KBM-7 (cell line): ENCODE measurements around the gene PHIP.

Experiments
- DNase-seq: peaks from one replicate; pipeline ENCODE4 v3.0.0-alpha.2; 2015
- in situ Hi-C: fragments of 300-500 bp; cut with MboI; formaldehyde crosslinking; loops from 2 replicates; pipeline ENCODE4 v1.14.3; 2020; ENCODE audit warnings: low sequenced_read_pairs, low pct_unique_long_range_greater_than_20kb, mixed read lengths

Gene PHIP

GRCh38 chr6:79072640-79073181 is 5.3 kb downstream of the PHIP start:
- no peak for DNase-seq
- in situ Hi-C loops, result no loop called here

- DNase-seq, result no peak
- in situ Hi-C loops, result no loop called here
These were observed 6.5 kb downstream of the PHIP start for GRCh38 chr6:79071547-79071946.

DNA sequence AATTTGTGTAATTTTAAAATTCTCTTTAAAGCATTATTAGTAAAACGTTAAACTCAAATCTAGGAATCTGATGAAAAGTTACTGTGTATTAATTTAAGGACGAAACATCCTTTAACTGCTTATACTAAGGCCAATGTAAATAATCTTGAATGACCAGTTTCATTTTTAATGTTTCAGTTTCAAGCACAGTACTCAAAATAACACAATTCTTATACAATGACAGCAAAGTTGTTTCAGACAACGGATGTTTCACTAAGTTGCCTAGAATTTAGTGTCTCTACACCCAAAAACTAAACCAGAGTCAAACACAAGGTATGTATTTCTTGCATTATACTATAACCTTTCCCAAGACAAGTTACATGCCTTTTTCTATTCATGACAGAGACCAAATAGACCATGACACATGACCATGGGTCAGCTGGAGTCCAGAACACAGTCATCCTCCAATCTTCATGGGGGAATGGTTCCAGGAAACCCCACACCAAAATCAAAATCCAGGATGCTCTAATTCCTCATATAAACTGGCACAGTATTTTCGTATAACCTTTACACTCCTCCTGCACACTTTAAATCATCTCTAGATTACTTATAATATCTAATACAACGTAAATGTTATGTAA is 7.7 kb downstream of the PHIP start:
- DNase-seq, result no peak
- in situ Hi-C loops, result no loop called here

DNA sequence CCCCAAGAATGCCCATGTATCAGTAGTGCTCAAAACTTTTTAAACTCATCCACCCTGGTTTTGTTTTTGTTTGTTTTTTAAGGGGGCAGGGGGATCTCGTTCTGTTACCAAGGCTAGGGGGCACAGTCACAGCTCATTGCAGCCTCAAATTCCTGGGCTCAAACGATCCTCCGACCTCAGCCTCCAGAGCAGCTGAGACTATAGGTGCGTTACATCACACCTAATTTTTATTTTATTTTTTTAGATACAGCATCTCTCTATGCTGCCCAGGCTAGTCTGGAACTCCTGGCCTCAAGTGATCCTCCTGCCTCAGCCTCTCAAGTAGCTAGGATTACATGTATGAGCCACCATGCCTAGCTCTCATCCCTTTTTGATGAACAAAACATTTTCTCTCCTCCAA is 11.2 kb downstream of the PHIP start:
- DNase-seq, result no peak
- in situ Hi-C loops, result no loop called here

DNA sequence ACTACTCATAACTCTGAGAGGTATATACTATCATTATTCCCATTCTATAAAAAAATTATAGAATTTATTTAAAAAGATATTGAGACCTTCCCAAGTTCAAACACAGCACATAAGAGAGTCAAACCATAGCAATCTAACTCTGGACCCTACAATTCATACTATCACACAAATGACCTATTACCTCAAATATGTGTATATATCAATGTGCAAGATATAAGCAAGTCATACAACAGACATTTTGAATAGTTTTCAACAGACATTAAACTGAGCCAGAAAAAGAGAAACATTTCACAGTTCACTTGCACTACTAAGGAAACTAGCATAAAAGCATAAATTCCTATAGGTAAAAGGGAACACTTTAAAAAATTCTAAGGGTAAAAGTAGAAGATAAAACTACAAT is 11.7 kb downstream of the PHIP start:
- in situ Hi-C loops, result no loop called here
- no peak for DNase-seq

- DNase-seq, result peak; percentile 29
- in situ Hi-C loops, result no loop called here
These were observed 12.8 kb downstream of the PHIP start for GRCh38 chr6:79065232-79065631.

DNA sequence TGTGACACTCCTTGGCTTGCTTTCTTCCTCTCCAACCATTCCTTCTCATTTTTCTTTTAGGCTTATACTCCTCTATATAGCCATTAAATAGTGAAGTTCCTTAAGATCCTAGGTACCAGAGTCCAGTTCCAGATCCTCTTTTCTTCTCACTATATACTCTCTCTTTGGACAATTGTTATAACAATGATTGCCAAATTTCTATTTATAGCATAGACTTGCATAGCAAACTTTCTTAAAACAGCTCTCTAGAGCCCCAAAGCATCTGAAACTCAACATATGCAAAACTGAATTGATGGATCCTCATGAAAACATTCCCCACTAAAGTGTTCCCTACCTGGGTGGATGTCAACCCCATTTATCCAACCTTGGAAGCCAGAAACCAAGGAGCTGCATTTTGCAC is 13.4 kb downstream of the PHIP start:
- in situ Hi-C loops, result no loop called here
- no peak for DNase-seq

DNA sequence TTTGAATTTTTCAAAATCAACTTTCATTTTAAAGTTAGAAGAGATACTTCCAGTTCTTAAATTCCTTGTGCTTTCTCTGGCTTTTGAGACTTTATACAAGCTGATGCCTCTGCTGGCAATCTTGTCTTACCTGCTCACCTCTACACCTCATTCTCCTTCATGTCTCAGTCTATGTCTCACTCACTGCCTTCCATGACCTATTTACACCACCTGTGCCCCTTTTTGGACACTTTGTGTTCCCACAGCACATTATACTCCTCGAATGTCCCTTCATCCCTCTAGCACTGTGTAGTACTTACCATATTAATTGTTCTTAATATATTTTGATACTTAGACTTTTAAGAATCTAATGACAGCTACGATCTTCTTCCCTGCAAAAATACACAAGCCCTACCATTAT is 15.3 kb downstream of the PHIP start:
- in situ Hi-C loops, result no loop called here

DNA sequence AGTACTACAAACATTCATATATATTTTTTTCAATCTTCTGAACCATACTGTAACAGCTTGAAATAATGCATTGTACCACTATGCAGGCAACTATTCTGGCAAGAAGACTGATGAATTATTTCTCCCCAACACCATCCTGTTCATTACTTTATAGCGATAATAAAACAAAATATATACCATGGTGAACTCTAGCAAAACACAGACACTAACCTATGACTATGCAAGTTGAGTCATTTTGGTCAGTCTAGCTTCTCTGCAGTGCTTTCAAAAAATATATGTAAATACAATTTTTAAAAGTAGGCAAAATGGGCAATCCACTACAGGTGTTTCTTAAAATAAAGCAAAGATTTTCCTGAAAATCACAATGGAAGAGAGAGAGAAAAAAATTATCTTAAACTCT is 20.3 kb downstream of the PHIP start:
- no peak for DNase-seq
- in situ Hi-C loops, result no loop called here

More for the DNA sequence above, 15.3 kb downstream of the PHIP start:
- no peak for DNase-seq

GRCh38 chr6:79056226-79056625 is 21.8 kb downstream of the PHIP start:
- no peak for DNase-seq
- in situ Hi-C loops, result no loop called here

DNA sequence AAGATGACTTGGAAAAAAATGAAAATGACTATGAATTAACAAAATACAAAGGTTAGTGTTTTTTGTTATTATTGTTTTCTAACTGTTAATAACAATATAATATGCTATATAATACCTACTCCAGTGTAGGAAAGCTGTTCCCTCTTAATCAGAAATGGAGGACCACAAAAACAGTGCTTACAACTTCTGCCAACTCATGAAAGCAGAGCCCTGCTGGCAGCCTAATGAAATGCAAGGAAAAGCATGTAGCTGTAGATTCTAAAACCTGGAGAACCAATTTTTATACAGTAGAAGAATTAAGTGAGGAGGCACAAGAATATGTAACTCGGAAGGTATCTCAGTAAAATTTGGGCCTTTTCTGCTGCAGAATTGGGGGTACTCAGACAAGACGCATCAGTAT is 29.4 kb downstream of the PHIP start:
- in situ Hi-C loops, result no loop called here
- DNase-seq, result peak; percentile 32

- DNase-seq, result no peak
- in situ Hi-C loops, result no loop called here
These were observed 31.0 kb downstream of the PHIP start for GRCh38 chr6:79047072-79047471.

DNA sequence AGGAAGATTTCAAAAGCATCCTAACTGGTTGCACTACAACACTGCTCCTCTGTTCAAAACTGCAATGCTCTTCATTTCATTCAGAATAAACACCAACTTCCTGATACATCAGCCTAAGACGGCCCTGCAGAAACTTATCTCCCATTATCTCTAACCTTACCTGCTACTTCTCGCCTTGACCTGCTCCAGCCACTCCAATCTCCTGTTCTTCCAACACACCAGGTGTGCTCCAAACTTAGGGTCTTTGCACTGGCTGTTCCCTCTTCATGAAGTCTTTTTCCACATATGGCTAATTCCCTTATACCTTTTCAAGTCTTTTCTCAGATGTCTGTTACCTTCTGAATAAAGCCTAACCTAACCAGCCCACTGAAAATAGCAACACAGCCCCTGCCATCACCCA is 32.1 kb downstream of the PHIP start:
- in situ Hi-C loops, result no loop called here
- DNase-seq, result no peak

DNA sequence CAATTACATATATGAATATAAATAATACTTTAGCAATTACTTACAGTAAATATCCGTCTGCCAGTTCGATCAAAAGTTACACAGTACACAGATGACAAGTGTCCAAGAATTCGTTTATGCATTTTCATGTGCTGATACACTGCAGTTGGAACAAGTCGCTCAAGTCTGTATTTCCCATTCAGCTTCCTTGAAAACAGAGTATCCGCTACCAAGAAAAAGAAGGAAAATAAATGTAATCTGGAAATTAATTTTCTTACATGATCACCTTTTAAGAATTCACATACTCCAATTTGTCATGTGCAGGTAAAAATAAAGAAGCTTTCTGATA is 35.3 kb downstream of the PHIP start:
- in situ Hi-C loops, result no loop called here
- no peak for DNase-seq

DNA sequence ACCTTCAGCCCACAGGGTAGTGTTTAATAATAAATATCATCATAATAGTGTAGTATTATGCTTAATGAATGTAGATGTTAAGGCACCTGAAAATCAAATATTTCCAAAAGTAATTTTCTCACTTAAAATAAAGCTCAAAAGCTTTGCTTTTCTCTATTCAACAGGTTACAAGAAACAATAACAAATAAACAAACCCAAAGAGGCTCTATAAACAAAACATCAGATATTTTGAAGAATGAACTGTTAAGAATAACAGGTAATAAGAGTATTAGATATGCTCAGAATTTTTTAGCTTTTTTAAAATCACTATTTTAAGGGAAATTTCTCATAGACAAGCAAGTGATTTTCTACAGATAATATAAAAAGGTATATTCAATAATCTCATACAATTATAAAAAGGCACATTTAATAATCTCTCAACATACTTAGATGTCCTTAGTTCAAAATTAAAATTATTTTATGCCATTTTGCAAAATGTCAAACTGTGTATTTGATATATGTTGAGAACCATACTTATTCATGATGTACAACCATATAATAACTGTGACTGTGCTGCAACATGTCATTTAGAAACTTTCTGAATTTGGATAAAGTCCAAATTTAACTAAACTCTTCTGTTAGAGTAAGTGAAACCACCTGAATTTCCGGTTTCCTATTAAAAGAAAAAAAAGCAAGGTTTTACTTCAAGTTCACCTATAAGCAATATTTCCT is 35.8 kb downstream of the PHIP start:
- in situ Hi-C loops, result no loop called here
- DNase-seq, result no peak

DNA sequence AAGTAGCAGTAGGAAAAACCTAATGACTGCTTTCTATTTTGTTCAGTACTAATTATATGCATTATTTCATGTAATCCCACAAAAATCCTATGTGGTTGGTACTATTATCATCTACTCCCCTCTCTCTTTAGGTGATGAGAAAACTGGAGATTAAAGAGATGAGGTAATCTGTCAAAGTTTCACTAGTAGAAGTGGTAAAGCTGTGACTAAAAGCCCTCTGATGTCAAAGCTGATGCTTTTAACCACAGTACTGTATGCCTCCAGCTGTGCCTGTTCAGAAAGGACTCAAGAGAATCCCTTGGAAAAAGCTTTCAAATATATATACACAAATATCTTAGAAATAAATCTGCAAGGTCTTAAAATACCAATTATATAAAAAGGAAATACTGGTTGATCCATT is 38.0 kb downstream of the PHIP start:
- in situ Hi-C loops, result no loop called here
- no peak for DNase-seq

GRCh38 chr6:79038061-79038460 is 40.0 kb downstream of the PHIP start:
- in situ Hi-C loops, result no loop called here
- no peak for DNase-seq

DNA sequence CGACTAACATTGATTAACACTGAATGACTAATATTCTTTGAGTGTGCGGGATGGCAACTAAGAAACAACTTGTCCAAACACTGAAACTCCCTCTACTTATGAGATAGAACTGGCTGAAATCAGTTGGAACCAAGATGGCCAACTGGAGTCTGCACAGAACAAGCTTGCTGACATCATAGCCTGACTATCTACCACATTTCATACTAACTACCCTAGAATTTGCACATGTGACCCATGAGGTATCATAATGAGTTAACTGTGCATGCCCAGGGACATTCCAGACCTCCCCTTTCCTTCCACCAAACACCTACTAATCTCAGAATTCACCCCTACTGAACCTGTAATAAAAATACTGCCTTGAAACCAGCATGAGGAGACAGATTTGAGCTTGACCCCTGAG is 43.2 kb downstream of the PHIP start:
- no peak for DNase-seq
- in situ Hi-C loops, result no loop called here

DNA sequence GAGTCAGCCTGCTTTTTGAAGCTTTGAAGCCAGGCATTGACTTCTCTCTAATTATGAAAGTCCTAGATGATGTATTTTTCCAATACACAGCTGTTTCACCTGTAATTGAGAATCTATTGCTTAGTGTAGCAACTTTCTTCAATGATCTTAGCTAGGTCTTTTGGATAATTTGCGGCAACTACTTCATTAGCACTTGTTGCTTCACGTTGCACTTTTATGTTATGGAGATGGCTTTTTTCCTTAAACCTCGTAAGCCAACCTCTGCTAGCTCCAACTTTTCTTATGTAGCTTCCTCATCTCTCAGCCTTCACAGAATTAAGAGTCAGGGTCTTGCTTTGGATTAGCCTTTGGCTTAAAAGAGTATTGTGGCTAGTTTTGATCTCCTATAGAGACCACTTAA is 44.8 kb downstream of the PHIP start:
- in situ Hi-C loops, result no loop called here
- DNase-seq, result no peak

GRCh38 chr6:79031821-79032590 is 46.0 kb downstream of the PHIP start:
- in situ Hi-C loops, result no loop called here
- DNase-seq, result no peak
